CD4-positive, CD25-positive, alpha-beta regulatory T cell (primary cell): ENCODE results near the gene RCAN2. TPM values are rescaled to one million over a fixed set of nuclear protein-coding genes. Genes with fewer than 3 reads are reported as not detected.

Experiments used
- ATAC-seq, 2 donors: fragments of 150-1000 bp; cut with Tn5 transposase; one replicate each; pipeline ENCODE4 v1.10.0; 2021; ENCODE audit warnings: low read depth in 2 of 2, moderate number of reproducible peaks in 2 of 2, moderate library complexity in 1 of 2
- DNase-seq, 3 donors: peaks; one replicate each; pipeline versions ENCODE4 v3.0.0 to v3.0.0-alpha.2; 2012 to 2022; ENCODE audit warnings: mixed read lengths in 1 of 3
- H3K27ac ChIP-seq: one replicate; pipeline ENCODE4 v1.7.0; 2013; ENCODE audit warnings: mild to moderate bottlenecking, low read length; ENCODE audit not compliant: insufficient read depth, poor library complexity, severe bottlenecking
- H3K27me3 ChIP-seq: one replicate; pipeline ENCODE4 v1.7.0; 2013; ENCODE audit warnings: low read length; ENCODE audit not compliant: control insufficient read depth, insufficient read depth
- H3K36me3 ChIP-seq: one replicate; pipeline ENCODE4 v1.7.0; 2013; ENCODE audit warnings: mild to moderate bottlenecking, low read length, moderate library complexity; ENCODE audit not compliant: control insufficient read depth, insufficient read depth
- H3K4me1 ChIP-seq: 2 replicates; pipeline ENCODE4 v1.7.0; 2013; ENCODE audit warnings: mild to moderate bottlenecking, low read length; ENCODE audit not compliant: insufficient read depth, control insufficient read depth, poor library complexity, severe bottlenecking
- H3K4me3 ChIP-seq: one replicate; pipeline ENCODE4 v1.7.0; 2013; ENCODE audit warnings: low read depth, mild to moderate bottlenecking, low read length, moderate library complexity
- H3K9me3 ChIP-seq, 2 experiments: 1 replicate in 1 of 2; 2 replicates in 1 of 2; pipeline ENCODE4 v1.7.0; 2013; ENCODE audit warnings: low read length in 2 of 2, mild to moderate bottlenecking in 1 of 2, moderate library complexity in 1 of 2; ENCODE audit not compliant: control insufficient read depth in 2 of 2
- H3K27ac Mint-ChIP-seq, 3 donors: one replicate each; pipeline ENCODE4 v1.8.0; 2020 to 2022; ENCODE audit warnings: mild to moderate bottlenecking in 3 of 3, mixed read lengths in 3 of 3, moderate library complexity in 2 of 3
- H3K27me3 Mint-ChIP-seq: one replicate; pipeline ENCODE4 v1.8.0; 2022; ENCODE audit warnings: mild to moderate bottlenecking, mixed read lengths
- H3K36me3 Mint-ChIP-seq: one replicate; pipeline ENCODE4 v1.8.0; 2020; ENCODE audit warnings: mixed read lengths
- H3K4me1 Mint-ChIP-seq, 4 donors: one replicate each; pipeline ENCODE4 v1.8.0; 2020 to 2022; ENCODE audit warnings: mixed read lengths in 4 of 4, mild to moderate bottlenecking in 1 of 4
- H3K4me3 Mint-ChIP-seq, 4 donors: one replicate each; pipeline ENCODE4 v1.8.0; 2020 to 2022; ENCODE audit warnings: mild to moderate bottlenecking in 4 of 4, mixed read lengths in 4 of 4, moderate library complexity in 3 of 4
- H3K9me3 Mint-ChIP-seq, 7 donors: one replicate each; pipeline ENCODE4 v1.8.0; 2020 to 2022; ENCODE audit warnings: mixed read lengths in 7 of 7, mild to moderate bottlenecking in 3 of 7, moderate library complexity in 2 of 7
- polyA plus RNA-seq, 4 donors: library from polyadenylated mRNA; unstranded; fragments of 300-500 nt; fragmentation: Illumina TruSeq; gene quantifications; one replicate each; pipeline ENCODE4 v1.2.3, GENCODE V29; 2021
- total RNA-seq: library from RNA; stranded (reverse); gene quantifications from one replicate; pipeline ENCODE4 v1.2.3, GENCODE V29; 2022

The RCAN2 gene
- total and polyA plus RNA-seq, 5 donors from 2014 or later, result 0.08 to 0.14 TPM; not detected in 3

DNA sequence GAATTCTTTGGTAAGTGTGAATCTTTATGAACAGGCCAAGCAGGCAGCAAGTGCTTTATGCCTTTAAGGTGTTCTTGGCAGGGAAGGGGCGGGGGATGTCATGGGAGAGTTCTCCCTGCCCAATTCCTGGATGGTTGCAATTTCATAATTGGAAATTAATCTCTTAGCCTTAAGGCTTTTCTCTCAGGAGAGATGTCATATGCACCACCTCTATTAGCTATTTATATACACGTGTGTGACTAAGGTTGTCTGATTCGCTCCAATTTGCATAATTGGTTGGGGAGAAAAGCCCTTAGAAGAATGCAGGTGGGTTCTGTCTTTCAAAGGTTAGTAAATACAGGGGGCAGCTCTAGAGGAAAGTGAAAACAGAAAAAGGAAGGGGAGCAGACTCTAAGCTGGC lies 315.3 kb downstream of the RCAN2 start:
- Histone ChIP-seq H3K36me3 (no peaks in the 10 kb centered on the region), H3K27me3 (peaks cover 18% of the 10 kb centered on the region), H3K27ac (no peak overlapping the region), H3K4me1 (no peaks in the 10 kb centered on the region), H3K4me3 (no peak overlapping the region), H3K9me3 (no peaks in the 10 kb centered on the region)
- Mint-ChIP-seq H3K9me3 (peaks cover 0 to 2% (median 0%) of the 10 kb centered on the region in 7 donors), H3K4me3 (no peak overlapping the region), H3K27ac (no peak overlapping the region), H3K36me3 (no peaks in the 10 kb centered on the region), H3K27me3 (peaks cover 16% of the 10 kb centered on the region), H3K4me1 (peaks cover 0 to 5% (median 3%) of the 10 kb centered on the region in 4 donors)
- ATAC-seq (no peak), DNase-seq (no peak)

DNA sequence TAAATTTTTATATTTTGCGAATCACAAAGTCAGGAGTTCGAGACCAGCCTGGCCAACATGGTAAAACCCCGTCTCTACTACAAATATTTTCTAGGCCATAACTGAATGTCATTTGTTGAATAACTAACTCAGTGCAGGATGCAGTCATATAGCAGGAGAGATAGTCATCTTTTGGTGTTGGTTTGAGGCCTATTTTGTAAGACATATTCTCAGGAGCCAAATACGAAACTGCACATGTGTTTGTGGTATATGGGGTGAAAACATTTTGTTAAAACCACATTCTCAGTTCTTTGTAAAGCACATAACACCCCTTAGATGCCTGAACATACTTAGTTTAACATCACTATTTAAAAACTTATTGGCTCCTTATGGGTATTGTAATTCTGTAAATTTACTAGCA lies 315.8 kb downstream of the RCAN2 start:
- Mint-ChIP-seq H3K36me3 (no peaks in the 10 kb centered on the region), H3K4me1 (peaks cover 0 to 6% (median 4%) of the 10 kb centered on the region in 4 donors), H3K4me3 (no peak overlapping the region), H3K27ac (no peak overlapping the region), H3K9me3 (peaks cover 0 to 2% (median 0%) of the 10 kb centered on the region in 7 donors), H3K27me3 (peaks cover 18% of the 10 kb centered on the region)
- no peaks in the 10 kb centered on the region for H3K9me3 ChIP-seq
- ATAC-seq, result peak in 1 of 2 donors; percentile 35
- H3K27me3 ChIP-seq, result peaks cover 16% of the 10 kb centered on the region
- peaks cover 4% of the 10 kb centered on the region for H3K4me1 ChIP-seq
- H3K27ac ChIP-seq, result no peak overlapping the region
- H3K36me3 ChIP-seq, result no peaks in the 10 kb centered on the region
- no peak overlapping the region for H3K4me3 ChIP-seq
- peak in 2 of 3 donors; percentile 15 to 54 for DNase-seq

DNA sequence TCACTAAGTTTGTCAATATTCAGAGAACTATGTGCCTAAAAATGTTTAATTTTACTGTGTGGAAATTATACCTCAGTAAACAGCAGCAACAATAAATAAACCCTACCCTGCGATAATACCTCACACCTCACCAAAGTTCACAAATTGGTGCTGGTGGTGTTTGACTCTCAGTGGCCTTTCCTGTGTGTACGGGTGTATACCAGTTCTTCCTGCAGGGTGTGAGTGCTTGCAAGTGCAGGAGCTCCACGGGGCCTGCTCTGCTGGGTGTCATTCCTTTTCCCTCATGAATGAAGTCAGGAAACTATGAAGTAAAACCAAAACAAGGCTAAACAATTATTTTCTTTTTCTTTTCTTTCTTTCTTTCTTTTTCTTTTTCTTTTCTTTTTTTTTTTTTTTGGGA lies 316.3 kb downstream of the RCAN2 start:
- Histone ChIP-seq H3K27ac (no peak overlapping the region), H3K4me1 (peaks cover 8% of the 10 kb centered on the region), H3K36me3 (no peaks in the 10 kb centered on the region), H3K9me3 (no peaks in the 10 kb centered on the region), H3K4me3 (no peak overlapping the region), H3K27me3 (peaks cover 16% of the 10 kb centered on the region)
- Mint-ChIP-seq H3K27me3 (peaks cover 23% of the 10 kb centered on the region), H3K27ac (peak overlapping the region in 1 of 3 donors; percentile 48), H3K4me1 (peaks cover 5 to 12% (median 7%) of the 10 kb centered on the region in 4 donors), H3K36me3 (no peaks in the 10 kb centered on the region), H3K4me3 (no peak overlapping the region), H3K9me3 (peaks cover 0 to 2% (median 0%) of the 10 kb centered on the region in 7 donors)
- DNase-seq, result peak in 1 of 3 donors; percentile 2
- ATAC-seq, result no peak

DNA sequence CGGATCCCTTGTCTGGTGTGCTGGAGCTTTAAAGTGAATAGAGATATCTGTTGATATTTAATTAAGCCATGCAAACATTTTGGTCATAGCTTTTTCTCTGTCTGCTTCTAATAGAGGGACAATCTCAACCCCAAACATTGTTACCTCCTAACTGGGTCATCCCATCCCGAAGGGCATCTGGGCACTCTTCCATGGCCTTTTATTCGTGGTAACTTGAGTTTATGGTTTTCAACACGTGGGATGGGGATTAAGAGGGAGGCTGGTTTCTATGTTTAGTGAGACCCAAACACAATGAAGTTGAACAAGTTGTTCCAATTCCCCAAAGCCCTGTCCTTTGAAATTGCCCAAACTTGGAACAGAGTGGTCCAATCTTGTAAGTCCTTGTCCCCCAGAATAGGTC lies 319.1 kb downstream of the RCAN2 start:
- Mint-ChIP-seq H3K4me1 (peaks cover 5 to 13% (median 9%) of the 10 kb centered on the region in 4 donors), H3K27ac (no peak overlapping the region), H3K4me3 (no peak overlapping the region), H3K36me3 (no peaks in the 10 kb centered on the region), H3K9me3 (peaks cover 0 to 2% (median 0%) of the 10 kb centered on the region in 7 donors), H3K27me3 (peaks cover 34% of the 10 kb centered on the region)
- DNase-seq (no peak), ATAC-seq (no peak)
- Histone ChIP-seq H3K27ac (no peak overlapping the region), H3K4me1 (peaks cover 8% of the 10 kb centered on the region), H3K4me3 (no peak overlapping the region), H3K27me3 (peaks cover 20% of the 10 kb centered on the region), H3K36me3 (no peaks in the 10 kb centered on the region), H3K9me3 (no peaks in the 10 kb centered on the region)

Other genes with a start within 250 kb of the RCAN2 start
- not detected for gene CYP39A1, start 161.4 kb upstream of the RCAN2 start, total RNA-seq
- under 1 TPM in 1 of 4 donors, not detected in 3; 0.33 TPM for gene CYP39A1, start 161.4 kb upstream of the RCAN2 start, polyA plus RNA-seq
- 0.54 TPM for gene SLC25A27, start 161.5 kb upstream of the RCAN2 start, total RNA-seq
- gene SLC25A27, start 161.5 kb upstream of the RCAN2 start, polyA plus RNA-seq, result under 1 TPM in 1 of 4 donors, not detected in 3; 0.15 TPM
- gene TDRD6, start 196.4 kb upstream of the RCAN2 start, total RNA-seq, result not detected
- gene TDRD6, start 196.4 kb upstream of the RCAN2 start, polyA plus RNA-seq, result not detected
- gene PLA2G7, start 243.9 kb upstream of the RCAN2 start, total RNA-seq, result not detected
- gene PLA2G7, start 243.9 kb upstream of the RCAN2 start, polyA plus RNA-seq, result not detected